Left renal cortex interstitium (tissue), 4 donors: ENCODE results near the gene KIF6. TPM values are rescaled to one million over a fixed set of nuclear protein-coding genes. Genes with fewer than 3 reads are reported as not detected.
A peak's percentile ranks its signal among the peaks of the same experiment; 100 is the strongest.

ENCODE experiments used
- DNase-seq, 4 donors: peaks; one replicate each; pipeline ENCODE4 v3.0.0-alpha.2; 2013; ENCODE audit warnings: low read depth in 4 of 4, low spot score in 2 of 4, missing footprints in 1 of 4
- polyA plus RNA-seq, 4 donors: library from polyadenylated mRNA; unstranded; fragments of 120-200 nt; gene quantifications; one replicate each; pipeline ENCODE4 v1.2.1, GENCODE V29; 2013; ENCODE audit not compliant: insufficient read length in 4 of 4

Gene KIF6
- polyA plus RNA-seq, 4 donors: 2.9 to 4.7 (median 4.0) TPM

GRCh38 chr6:39666706-39667489, 58.3 kb downstream of the KIF6 start:
- DNase-seq: no peak

DNA sequence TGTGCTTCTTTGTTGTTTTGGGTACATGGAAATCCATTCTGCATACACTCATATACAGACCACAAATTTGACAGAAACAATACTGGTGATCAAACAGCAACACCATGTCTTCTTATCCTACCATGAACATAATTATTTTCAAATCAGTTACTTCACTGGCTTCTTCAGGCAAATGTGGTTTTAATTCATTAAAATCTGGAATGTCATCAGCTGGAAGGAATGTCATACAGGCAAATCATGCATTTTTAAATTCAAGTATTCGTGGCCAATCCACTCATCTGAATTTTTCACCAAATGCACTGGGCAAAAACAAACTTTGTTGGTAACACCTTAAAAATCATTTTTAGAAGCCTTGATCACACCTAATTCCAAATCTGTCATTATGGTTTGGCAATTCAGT, 59.3 kb downstream of the KIF6 start:
- DNase-seq: no peak

DNA sequence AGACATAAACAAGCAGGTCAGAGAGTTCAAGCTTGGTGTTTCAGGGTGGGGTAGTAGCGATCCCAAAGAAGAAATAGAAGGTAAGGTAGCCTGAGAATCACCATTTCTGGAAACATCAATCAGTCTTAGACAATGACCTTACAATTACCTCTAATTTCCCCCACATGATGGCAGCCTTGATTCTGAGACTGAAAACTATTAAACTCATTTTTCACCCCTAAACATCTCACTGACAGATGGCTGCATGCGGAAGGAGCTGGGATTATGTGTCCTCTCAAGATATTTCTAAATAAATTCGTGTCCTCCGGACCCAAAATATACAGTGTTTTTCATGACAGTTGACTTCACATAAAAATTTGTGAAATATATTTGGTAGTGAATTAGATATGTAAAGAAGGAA, 61.0 kb downstream of the KIF6 start:
- DNase-seq: no peak

DNA sequence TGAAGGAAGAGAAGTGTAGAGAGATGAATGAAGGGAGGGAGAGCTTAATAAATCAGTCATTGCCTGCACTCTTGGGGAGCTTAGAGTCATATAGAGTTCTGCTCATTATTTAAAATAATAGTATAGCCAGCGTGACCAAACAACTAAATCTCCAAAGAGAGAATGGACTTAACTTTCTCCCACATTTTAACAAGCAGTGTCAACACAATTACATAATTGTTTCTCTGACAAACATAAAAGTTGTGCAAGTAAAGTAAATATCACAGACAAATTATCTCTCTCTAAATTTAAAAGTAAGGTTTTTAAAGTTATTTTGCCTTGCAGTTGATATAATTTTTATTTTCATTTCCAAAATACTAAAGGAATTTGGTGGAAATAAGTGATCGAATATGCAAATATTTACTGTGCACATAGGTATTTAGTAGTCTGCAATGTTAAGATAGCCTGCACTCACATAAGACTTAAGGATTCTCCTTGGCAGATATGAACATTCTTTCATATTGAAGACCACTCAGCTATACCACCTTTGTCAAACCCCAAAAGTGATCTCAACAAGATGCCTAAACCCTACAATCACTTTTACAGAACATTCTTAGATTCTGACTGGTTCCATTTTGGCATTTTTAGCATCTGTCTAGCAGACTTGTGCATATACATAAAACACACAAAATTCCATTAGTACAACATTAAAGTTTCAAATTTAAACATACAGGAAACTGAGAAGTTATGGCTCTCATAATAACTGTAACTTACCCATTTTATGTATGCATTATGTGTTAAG, 67.7 kb downstream of the KIF6 start:
- DNase-seq: no peak

GRCh38 chr6:39654121-39654520, 71.1 kb downstream of the KIF6 start:
- DNase-seq: no peak

DNA sequence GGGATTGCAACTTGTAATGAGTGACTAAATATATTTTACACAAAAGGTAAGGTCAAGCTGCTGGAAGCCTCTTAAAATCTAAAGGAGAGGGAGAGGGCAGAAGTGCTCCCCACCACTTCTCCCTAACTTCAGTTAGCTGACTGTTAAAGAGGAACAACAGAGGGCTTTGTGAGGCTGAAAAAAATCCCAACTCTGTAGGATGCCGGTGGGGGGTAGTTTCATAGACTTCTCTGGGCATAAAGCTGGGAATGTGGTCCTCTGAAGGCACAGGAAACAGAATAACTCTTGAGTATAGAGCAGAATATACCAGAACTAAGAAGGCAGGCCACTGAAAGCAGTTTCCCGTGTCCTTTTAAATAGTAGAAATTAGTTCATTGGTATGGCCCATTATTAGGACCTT, 71.6 kb downstream of the KIF6 start:
- DNase-seq: no peak

DNA sequence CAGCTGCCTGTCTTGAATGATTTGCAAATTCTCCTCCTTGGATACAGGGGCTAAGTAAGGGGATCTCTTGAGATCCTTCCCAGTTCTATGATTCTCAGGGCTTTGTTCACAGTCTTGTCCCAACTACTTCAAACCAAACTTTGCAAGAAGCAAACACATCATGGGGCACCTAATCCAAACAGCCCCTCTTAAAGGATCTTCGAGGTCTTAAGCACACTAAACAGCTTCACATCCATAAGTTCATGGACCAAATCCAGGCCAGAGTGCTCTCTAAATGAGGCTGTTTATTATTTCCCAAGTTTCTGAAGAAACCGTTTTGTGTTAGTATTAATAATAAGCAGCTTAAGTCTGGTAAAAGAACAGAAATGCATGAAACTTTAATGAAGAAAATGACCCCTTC, 75.2 kb downstream of the KIF6 start:
- no peak for DNase-seq

GRCh38 chr6:39646751-39647420, 78.3 kb downstream of the KIF6 start:
- no peak for DNase-seq

GRCh38 chr6:39642270-39642669, 82.9 kb downstream of the KIF6 start:
- DNase-seq: no peak

- no peak for DNase-seq
Measured at GRCh38 chr6:39638126-39638822, 86.9 kb downstream of the KIF6 start.

GRCh38 chr6:39634646-39635341, 90.4 kb downstream of the KIF6 start:
- no peak for DNase-seq

DNA sequence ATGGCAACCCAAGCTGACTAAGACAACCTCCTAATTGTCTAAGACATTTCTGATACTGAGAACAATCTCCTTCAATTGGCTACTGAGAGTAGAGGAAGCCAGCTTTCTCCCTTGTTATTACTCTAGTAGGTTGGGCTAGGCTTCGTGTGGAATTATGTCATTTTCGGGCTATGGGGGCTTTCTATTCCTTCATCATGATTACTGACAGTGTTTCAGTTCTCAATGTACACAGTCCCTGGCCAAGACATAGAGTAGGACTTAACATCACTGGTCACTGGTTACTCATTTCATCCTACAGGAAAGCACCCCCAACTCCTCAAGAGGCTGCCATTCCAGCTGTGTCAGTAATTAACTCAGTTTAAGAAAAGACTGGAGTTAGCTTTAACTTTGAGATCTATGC, 100.0 kb downstream of the KIF6 start:
- no peak for DNase-seq

GRCh38 chr6:39623750-39624149, 101.5 kb downstream of the KIF6 start:
- DNase-seq: no peak

- no peak for DNase-seq
Measured at GRCh38 chr6:39617520-39617919, 107.7 kb downstream of the KIF6 start.

- DNase-seq: no peak
Measured at GRCh38 chr6:39617026-39617425, 108.2 kb downstream of the KIF6 start.

DNA sequence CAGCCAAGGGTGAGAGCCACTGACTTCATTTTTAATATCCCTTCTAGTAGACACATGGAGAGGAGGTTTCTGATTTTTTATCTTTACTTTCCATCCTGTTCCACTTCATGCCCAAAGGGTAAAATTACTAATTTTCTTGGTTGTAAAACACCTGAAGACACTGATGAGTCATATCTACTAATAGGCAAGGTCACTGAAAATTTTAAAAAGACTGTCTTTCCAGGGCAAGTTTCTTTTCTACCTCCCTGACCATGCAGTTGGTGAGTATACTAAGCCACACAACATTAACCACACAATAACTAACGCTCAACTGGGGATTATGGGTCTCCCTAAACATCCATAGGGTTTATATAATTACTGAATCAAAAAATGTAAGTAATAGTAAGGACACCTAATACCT, 109.6 kb downstream of the KIF6 start:
- DNase-seq: no peak

DNA sequence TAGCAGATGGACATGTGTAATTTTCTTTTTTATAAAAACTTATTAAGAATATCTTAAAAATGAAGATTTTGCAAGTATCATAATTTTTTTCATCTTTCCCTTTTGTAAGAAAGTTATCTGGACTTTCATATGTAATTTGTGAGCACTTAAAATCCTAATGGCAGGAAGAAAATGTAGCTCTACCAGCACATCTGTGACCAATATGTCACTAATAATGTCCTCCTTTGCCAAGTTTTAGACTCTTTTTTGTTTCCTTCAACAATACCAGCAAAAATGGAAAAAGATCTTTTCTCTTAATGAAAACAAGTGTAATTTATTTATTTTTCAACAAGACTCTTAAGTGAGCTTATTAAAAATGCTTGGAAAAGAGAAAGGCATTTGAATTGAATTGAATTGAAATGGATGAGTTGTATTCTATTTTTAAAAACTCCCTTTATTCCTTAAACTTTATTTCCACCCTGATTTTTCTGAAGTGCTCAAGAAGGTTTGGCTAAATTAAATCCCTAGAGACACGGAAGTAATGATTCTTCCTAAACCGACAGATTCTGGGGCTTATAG, 110.7 kb downstream of the KIF6 start:
- DNase-seq: no peak

DNA sequence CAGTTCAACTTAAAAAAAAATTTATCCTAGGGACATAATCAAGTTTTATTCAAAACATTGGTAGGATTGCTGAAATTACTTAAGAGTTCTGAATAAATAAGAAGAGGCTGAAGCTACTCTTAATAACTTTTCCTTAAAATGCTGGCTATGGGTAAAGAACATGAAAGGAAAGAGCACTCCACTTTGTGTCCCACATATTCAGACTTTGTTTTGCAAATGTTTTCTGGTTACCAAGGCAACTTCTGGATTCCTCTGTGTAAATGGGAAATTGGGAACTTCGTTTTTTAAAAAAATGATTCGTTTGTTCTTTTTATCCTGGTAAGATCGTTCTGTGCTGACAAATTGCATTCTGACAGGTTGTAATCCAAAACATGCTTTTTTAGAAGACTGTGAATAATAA, 115.0 kb downstream of the KIF6 start:
- DNase-seq: peak in 3 of 4 donors; percentile 25 to 70 (median 32)

DNA sequence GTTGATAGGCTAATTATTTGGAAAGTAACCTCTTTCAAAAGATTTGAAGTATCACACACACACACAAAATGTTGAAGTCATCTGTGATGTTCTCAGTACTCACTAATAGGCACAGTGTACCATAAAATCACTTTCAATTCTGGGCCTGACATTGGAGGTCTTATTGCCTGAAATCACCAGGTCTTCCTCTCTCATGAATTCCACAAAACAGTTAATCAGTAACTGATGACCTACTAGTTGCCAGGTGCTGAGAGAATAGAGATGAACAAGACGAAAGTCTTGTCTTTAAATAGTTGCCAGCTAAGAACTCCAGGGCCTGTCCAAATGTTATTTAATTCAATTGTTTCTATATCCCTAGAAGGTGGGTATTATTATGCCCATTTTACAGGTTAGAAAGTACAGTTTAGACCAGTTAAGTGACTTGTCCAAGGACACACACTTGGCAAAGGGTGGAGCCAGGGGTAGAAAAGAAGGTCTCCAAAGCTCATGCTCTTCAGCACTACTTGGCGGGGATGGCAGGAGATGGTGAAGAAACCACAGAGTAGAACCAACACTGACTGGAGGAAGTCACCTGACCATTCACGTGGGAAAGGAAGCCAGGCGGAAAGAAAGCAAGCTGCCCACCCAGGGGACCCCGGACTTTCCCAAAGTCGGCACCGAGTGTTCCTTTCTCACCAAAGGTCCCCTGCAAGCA, 116.4 kb downstream of the KIF6 start:
- no peak for DNase-seq
